ENCODE results near the gene SCNN1B. TPM values are rescaled to one million over a fixed set of nuclear protein-coding genes. Genes with fewer than 3 reads are reported as not detected.

SCNN1B gene
- total RNA-seq, 2 donors from 2014 or later, result 0.16 to 0.26 TPM

- no peak for TF ChIP-seq CTCF (IDR thresholded peaks at IDR 0.05)
- no peaks in the 10 kb centered on the region for H3K36me3 ChIP-seq
- no peak for DNase-seq (ENCODE audit: low spot score)
These were observed 17.9 kb downstream of the SCNN1B start for GRCh38 chr16:23319861-23320615.

DNA sequence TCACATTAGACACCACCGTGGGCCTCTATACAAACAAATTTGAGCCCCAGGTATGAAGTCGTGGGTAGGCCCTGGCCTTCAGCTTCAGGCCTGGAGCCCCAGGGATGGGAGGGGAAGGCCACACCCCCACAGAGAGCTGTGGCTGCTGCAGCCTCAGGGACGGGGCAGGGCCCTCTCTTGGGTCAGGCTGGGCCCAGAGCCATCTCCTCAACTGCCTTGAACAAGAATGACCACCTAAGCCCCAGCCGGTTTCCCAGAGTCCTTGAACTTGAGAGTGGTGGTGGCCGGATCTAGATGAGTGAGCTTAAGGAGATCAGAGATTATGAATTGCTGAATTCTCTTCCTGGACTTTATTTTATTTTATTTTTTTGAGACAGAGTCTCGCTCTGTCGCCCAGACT lies 18.6 kb downstream of the SCNN1B start:
- peaks cover 0 to 6% of the 10 kb centered on the region in 2 donors for H3K4me1 ChIP-seq
- H3K27ac ChIP-seq, result no peak overlapping the region
- no peaks in the 10 kb centered on the region for H3K36me3 ChIP-seq
- no peak for TF ChIP-seq CTCF (IDR thresholded peaks at IDR 0.05)
- H3K4me3 ChIP-seq, result no peak overlapping the region
- H3K27me3 ChIP-seq, result no peaks in the 10 kb centered on the region
- DNase-seq (ENCODE audit: low spot score), result no peak
- H3K9me3 ChIP-seq, result no peaks in the 10 kb centered on the region

More at GRCh38 chr16:23319861-23320615, 17.9 kb downstream of the SCNN1B start:
- no peak overlapping the region for H3K4me3 ChIP-seq
- H3K27me3 ChIP-seq, result no peaks in the 10 kb centered on the region
- H3K4me1 ChIP-seq, result peaks cover 0 to 5% of the 10 kb centered on the region in 2 donors
- no peak overlapping the region for H3K27ac ChIP-seq
- H3K9me3 ChIP-seq, result no peaks in the 10 kb centered on the region

- H3K27ac ChIP-seq, result no peak overlapping the region
- H3K4me1 ChIP-seq, result peaks cover 0 to 6% of the 10 kb centered on the region in 2 donors
- no peaks in the 10 kb centered on the region for H3K36me3 ChIP-seq
- DNase-seq (ENCODE audit: low spot score), result no peak
- H3K27me3 ChIP-seq, result no peaks in the 10 kb centered on the region
- H3K9me3 ChIP-seq, result no peaks in the 10 kb centered on the region
- no peak overlapping the region for H3K4me3 ChIP-seq
- no peak for TF ChIP-seq CTCF (IDR thresholded peaks at IDR 0.05)
These were observed 19.2 kb downstream of the SCNN1B start for GRCh38 chr16:23321206-23321875.

- H3K27ac ChIP-seq, result no peak overlapping the region
- no peak overlapping the region for H3K4me3 ChIP-seq
- TF ChIP-seq CTCF (IDR thresholded peaks at IDR 0.05), result no peak
- peaks cover 0 to 6% of the 10 kb centered on the region in 2 donors for H3K4me1 ChIP-seq
- H3K27me3 ChIP-seq, result no peaks in the 10 kb centered on the region
- H3K9me3 ChIP-seq, result no peaks in the 10 kb centered on the region
- DNase-seq (ENCODE audit: low spot score), result no peak
- H3K36me3 ChIP-seq, result no peaks in the 10 kb centered on the region
These were observed 21.3 kb downstream of the SCNN1B start for GRCh38 chr16:23323224-23324030.

DNA sequence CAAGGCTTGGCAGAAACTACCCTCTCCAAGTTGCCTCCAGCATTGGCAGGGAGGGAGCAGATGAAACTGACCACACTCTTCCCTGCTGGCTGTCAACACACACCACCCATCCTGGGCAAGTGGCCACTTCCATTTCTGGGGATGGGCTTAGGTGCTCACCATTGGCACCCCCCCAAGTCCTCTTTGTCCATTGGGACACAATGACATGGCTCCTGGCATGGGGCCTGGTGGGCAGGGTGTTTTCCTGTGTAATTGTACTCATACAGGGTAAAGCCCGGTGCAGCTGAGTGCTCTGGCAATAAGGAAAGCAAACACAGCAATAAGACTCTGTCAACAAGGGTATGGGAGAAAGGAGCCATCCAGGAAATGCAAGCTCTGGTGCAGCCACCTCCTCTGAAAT lies 22.6 kb downstream of the SCNN1B start:
- Histone ChIP-seq H3K4me3 (no peak overlapping the region), H3K4me1 (peaks cover 0 to 6% of the 10 kb centered on the region in 2 donors), H3K36me3 (no peaks in the 10 kb centered on the region), H3K9me3 (no peaks in the 10 kb centered on the region), H3K27ac (no peak overlapping the region), H3K27me3 (no peaks in the 10 kb centered on the region)
- DNase-seq (ENCODE audit: low spot score), result no peak
- TF ChIP-seq CTCF (IDR thresholded peaks at IDR 0.05), result no peak

Data from right atrium auricular region (tissue), 2 donors.